Pancreas (tissue), 10 donors: ENCODE measurements around the gene GRAMD4. TPM values are rescaled to one million over a fixed set of nuclear protein-coding genes. Genes with fewer than 3 reads are reported as not detected.

ENCODE experiments used
- ATAC-seq, 4 donors: fragments of 200-7000 bp; cut with Tn5 transposase; one replicate each; pipeline versions ENCODE4 v1.8.0 to v1.9.1; 2020; ENCODE audit warnings: mild to moderate bottlenecking in 4 of 4, moderate library complexity in 4 of 4
- DNase-seq, 6 donors: peaks; one replicate each; pipeline ENCODE4 v3.0.0-alpha.2; 2020
- FAIRE-seq: peaks from 2 replicates; lab custom pipeline; 2012; peaks lifted over from hg19 to GRCh38; lab: Jason Lieb, UNC
- H3K27ac ChIP-seq, 4 donors: fragments of 200-600 bp; sonication (generic); 1 replicate in 3 of 4; 2 replicates in 1 of 4; pipeline versions ENCODE4 v1.5.0 to v1.8.0; 2020
- H3K27me3 ChIP-seq, 4 donors: fragments of 200-600 bp; one replicate each; pipeline ENCODE4 v1.8.0; 2021
- H3K36me3 ChIP-seq, 3 donors: fragments of 200-600 bp; sonication (generic) in 1 of 3; one replicate each; pipeline versions ENCODE4 v1.5.0 to v1.8.0; 2020 to 2021
- H3K4me1 ChIP-seq, 3 donors: fragments of 200-600 bp; one replicate each; pipeline ENCODE4 v1.8.0; 2021
- H3K4me3 ChIP-seq, 4 donors: fragments of 200-600 bp; sonication (generic) in 2 of 4; one replicate each; pipeline versions ENCODE4 v1.5.0 to v1.8.0; 2020 to 2021
- H3K9me3 ChIP-seq, 4 donors: fragments of 200-600 bp; one replicate each; pipeline ENCODE4 v1.8.0; 2021
- WGBS, 2 donors: extraction: QIAGEN DNeasy Blood & Tissue Kit; methylation state at CpG; one replicate each; pipeline ENCODE4 v1.1.7; 2013; 5-methylcytosine and 5-hydroxymethylcytosine counted together
- intact Hi-C, 3 donors: fragments of 100-400 bp; cut with DNase I; formaldehyde crosslinking; loops; one replicate each; pipeline versions ENCODE4 v1.11.1 to v1.14.2; 2022
- polyA plus RNA-seq, 2 donors: library from polyadenylated mRNA; stranded (reverse); fragments of 200-250 nt; gene quantifications; one replicate each; pipeline ENCODE4 v1.2.3, GENCODE V29; 2013
- total RNA-seq, 6 donors: library from RNA; stranded (reverse); fragmentation: NEBNext Ultra II Directional in 4 of 6; extraction: Animal tissue kit (Norgen Biotek cat#: 25700) in 4 of 6; gene quantifications; one replicate each; pipeline versions ENCODE4 v1.2.1 to v1.2.4, GENCODE V29; 2021 to 2023
- TF ChIP-seq, protein P1 (sequence below), 4 donors: fragments of 200-600 bp; sonication (generic) in 3 of 4; IDR thresholded peaks; one replicate each; pipeline versions ENCODE4 v1.5.0 to v1.8.0; 2021; ENCODE audit warnings: antibody characterized with exemption in 4 of 4
- donor health status: healthy with polysubstance abuse.
- donor health status: DM: no; HTN: no; CAD: no; lungs with moderate emphysema.
- donor health status: DM: no; HTN: no; CAD: no.
- donor health status: control.
- donor health status: control.
- donor health status: Bipolar disorder and iron deficiency.
- donor health status: DM: yes; HTN: yes; CAD: no.
- donor health status: DM: no; HTN: no; CAD: no.
- donor health status: DM: no; HTN: no; CAD: no.
- donor health status: DM: yes; HTN: yes; CAD: no.

Gene GRAMD4
- total and polyA plus RNA-seq, 8 donors, result 13.2 to 36.4 (median 21.9) TPM

DNA sequence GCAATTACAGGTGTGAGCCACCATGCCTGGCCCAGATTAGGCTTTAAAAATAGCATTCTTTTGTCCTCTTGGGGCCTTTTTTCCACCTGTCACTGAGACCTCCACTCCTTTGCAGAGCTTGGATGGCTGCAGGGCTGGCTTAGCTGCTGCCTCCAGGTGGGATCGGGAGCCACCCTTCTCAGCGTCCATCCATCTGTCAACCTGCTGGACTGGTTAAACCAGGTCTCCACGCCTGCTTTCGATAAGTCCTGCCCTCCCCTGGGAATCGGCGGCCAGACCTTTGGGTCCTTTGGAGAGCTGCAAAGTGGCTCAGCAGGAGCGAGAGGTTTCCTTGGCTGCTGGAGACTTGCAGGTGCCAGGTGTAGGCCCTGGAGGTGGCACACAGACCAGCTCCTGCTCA, 23.4 kb upstream of the GRAMD4 start:
- no peaks in the 10 kb centered on the region for H3K27me3 ChIP-seq
- peaks cover 4 to 22% (median 12%) of the 10 kb centered on the region in 3 donors for H3K4me1 ChIP-seq
- no peak for FAIRE-seq
- peak; percentile 84 to 95 (median 92) for DNase-seq
- 20 to 22% methylated on average over 7 of the region's 7 CpGs for WGBS, 2 donors
- peak; percentile 90 to 95 (median 92) for ATAC-seq
- H3K27ac ChIP-seq, result peak overlapping the region in 3 of 4 donors; percentile 26 to 70 (median 63)
- TF ChIP-seq, protein P1, sequence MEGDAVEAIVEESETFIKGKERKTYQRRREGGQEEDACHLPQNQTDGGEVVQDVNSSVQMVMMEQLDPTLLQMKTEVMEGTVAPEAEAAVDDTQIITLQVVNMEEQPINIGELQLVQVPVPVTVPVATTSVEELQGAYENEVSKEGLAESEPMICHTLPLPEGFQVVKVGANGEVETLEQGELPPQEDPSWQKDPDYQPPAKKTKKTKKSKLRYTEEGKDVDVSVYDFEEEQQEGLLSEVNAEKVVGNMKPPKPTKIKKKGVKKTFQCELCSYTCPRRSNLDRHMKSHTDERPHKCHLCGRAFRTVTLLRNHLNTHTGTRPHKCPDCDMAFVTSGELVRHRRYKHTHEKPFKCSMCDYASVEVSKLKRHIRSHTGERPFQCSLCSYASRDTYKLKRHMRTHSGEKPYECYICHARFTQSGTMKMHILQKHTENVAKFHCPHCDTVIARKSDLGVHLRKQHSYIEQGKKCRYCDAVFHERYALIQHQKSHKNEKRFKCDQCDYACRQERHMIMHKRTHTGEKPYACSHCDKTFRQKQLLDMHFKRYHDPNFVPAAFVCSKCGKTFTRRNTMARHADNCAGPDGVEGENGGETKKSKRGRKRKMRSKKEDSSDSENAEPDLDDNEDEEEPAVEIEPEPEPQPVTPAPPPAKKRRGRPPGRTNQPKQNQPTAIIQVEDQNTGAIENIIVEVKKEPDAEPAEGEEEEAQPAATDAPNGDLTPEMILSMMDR (IDR thresholded peaks at IDR 0.05), result peak in 2 of 4 donors; percentile 12 to 45
- no peaks in the 10 kb centered on the region for H3K36me3 ChIP-seq
- no peak overlapping the region for H3K4me3 ChIP-seq
- intact Hi-C loops, result no loop called here
- no peaks in the 10 kb centered on the region for H3K9me3 ChIP-seq

DNA sequence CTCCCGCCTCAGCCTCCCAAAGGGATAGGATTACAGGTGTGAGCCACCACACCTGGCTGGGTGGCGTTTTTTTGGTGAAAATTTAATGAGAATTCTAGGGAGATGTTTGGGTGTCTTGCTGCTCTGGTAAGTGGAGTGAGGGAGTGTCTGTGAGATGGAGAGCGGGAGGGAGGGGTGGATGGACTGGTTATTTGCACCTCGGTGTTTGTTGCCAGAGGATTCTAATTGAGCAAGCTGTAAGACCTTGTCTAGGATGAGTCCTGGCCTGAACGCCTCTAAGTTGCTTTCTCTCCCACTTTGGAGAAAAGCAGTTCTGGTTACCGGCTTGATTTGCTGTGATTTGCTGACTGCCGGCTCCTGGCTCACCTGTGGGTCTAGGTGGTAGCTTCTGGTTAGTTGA, 22.0 kb upstream of the GRAMD4 start:
- ATAC-seq, result no peak
- 92 to 93% methylated on average over 7 of the region's 7 CpGs for WGBS, 2 donors
- H3K4me1 ChIP-seq, result peaks cover 4 to 22% (median 12%) of the 10 kb centered on the region in 3 donors
- TF ChIP-seq, protein P1 (IDR thresholded peaks at IDR 0.05), result no peak
- H3K36me3 ChIP-seq, result no peaks in the 10 kb centered on the region
- no peak for FAIRE-seq
- H3K4me3 ChIP-seq, result no peak overlapping the region
- no peak for DNase-seq
- peak overlapping the region in 1 of 4 donors; percentile 23 for H3K27ac ChIP-seq
- H3K27me3 ChIP-seq, result no peaks in the 10 kb centered on the region
- intact Hi-C loops, result no loop called here
- no peaks in the 10 kb centered on the region for H3K9me3 ChIP-seq

DNA sequence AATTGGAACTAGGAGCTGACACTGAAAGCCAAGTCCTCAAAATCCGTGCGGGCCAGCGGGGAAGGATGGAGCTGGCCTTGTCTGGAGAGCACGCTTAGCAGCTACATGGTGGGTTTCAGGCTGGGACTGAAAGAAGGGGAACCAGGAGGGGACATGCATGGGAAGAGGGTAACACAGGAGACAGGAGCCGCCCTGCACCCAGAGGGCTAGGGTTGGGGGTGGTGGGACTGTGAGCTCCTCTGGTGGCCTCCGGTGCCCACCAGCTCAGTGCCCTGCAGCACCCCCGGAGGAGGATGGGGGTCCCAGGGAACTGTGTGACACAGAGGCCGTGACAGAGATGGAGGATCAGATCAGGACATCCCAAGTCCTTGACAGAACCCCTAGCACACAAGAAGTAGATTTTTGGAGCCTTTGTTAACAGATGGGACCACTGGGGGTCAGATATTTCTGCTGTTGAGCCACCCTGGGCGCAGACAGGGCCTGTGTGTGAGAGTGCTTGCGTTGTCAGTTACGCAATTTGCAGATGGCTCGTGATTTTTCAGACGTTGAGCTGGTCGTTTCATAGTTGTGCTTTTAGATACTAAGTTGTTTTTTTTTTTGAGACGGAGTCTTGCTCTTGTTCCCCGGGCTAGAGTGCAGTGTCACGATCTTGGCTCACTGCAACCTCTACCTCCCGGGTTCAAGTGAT, 21.3 kb upstream of the GRAMD4 start:
- DNase-seq, result peak in 1 of 6 donors; percentile 52
- WGBS, 2 donors, result 86% methylated on average over 18 of the region's 18 CpGs
- Histone ChIP-seq H3K27ac (peak overlapping the region in 2 of 4 donors; percentile 23 to 57), H3K4me1 (peaks cover 4 to 22% (median 12%) of the 10 kb centered on the region in 3 donors), H3K27me3 (no peaks in the 10 kb centered on the region), H3K36me3 (no peaks in the 10 kb centered on the region), H3K4me3 (no peak overlapping the region), H3K9me3 (no peaks in the 10 kb centered on the region)
- FAIRE-seq, result no peak
- peak in 2 of 4 donors; percentile 12 to 17 for ATAC-seq
- TF ChIP-seq, protein P1 (IDR thresholded peaks at IDR 0.05), result no peak
- intact Hi-C loops, result no loop called here

DNA sequence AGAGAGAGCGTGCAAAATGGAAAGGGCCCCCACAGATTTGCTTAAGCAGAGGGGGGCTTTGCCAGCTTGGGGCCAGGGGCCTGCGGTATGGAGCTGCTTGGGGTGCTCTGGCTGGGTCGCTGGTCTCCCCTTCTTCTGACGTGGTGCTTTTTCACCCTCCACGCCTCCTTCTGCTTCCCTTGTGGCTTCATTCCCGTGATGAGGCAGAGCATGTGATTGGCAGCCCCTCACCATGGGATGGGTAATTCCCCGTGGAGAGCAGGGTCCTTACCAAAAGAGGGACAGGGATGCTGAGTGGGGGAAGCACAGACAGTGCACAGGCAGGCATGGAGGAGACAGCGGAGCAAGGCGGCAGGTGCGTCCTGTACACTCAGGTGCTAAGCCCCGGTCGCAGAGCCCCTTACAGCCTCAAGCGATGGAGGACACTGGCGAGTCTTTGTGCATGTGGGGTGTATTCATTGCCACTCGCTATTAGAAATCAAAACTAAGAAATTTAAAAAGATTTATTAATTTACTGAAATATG, 19.9 kb upstream of the GRAMD4 start:
- intact Hi-C loops, result no loop called here
- Histone ChIP-seq H3K9me3 (no peaks in the 10 kb centered on the region), H3K4me1 (peaks cover 4 to 22% (median 12%) of the 10 kb centered on the region in 3 donors), H3K4me3 (no peak overlapping the region), H3K36me3 (no peaks in the 10 kb centered on the region), H3K27me3 (no peaks in the 10 kb centered on the region), H3K27ac (peak overlapping the region in 1 of 4 donors; percentile 57)
- no peak for ATAC-seq
- no peak for FAIRE-seq
- DNase-seq, result peak in 1 of 6 donors; percentile 43
- 88 to 94% methylated on average over 13 to 15 of the region's 15 CpGs for WGBS, 2 donors
- TF ChIP-seq, protein P1 (IDR thresholded peaks at IDR 0.05), result no peak

DNA sequence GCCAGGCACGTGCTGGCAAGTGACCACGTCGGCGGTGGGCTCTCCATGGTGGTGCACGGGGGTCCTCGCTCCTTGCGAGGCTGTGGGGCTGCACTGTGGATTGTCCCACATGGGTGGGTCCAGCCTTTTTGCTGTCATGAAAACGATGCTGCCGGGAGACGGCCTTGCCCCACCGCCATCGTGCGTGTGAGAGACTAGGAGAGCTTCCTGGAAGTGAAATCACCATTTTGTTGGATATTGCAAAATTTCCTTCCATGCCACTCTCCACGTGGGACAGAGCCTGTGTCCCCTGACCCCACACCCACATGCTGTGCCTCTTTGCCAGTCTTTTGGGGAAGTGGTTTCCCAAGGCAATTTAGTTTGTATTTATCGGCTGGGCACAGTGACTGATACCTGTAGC, 18.2 kb upstream of the GRAMD4 start:
- Histone ChIP-seq H3K9me3 (no peaks in the 10 kb centered on the region), H3K27me3 (no peaks in the 10 kb centered on the region), H3K4me3 (no peak overlapping the region), H3K27ac (peak overlapping the region in 1 of 4 donors; percentile 11), H3K36me3 (no peaks in the 10 kb centered on the region), H3K4me1 (peaks cover 0 to 10% (median 3%) of the 10 kb centered on the region in 3 donors)
- 90 to 91% methylated on average over 15 of the region's 15 CpGs for WGBS, 2 donors
- intact Hi-C loops, result no loop called here
- TF ChIP-seq, protein P1 (IDR thresholded peaks at IDR 0.05), result no peak
- DNase-seq, result no peak
- peak in 3 of 4 donors; percentile 7 to 41 (median 31) for ATAC-seq
- FAIRE-seq, result no peak
